Keratinocyte (primary cell): ENCODE data around the gene DNAJB6.

Source experiments
- CTCF ChIP-seq, 3 experiments: IDR thresholded peaks in 1 of 3; conservative IDR thresholded peaks in 1 of 3; optimal IDR thresholded peaks in 1 of 3; 2 replicates in 2 of 3; 3 replicates in 1 of 3; pipeline versions ENCODE3 to v1.5.1; 2011; ENCODE audit warnings: low read length in 3 of 3, mild to moderate bottlenecking in 3 of 3, moderate library complexity in 2 of 3, control low read depth in 1 of 3, inconsistent platforms in 1 of 3; ENCODE audit not compliant: insufficient read depth in 2 of 3; ENCODE audit errors: extremely low read depth in 1 of 3
- EZH2 ChIP-seq: IDR thresholded peaks from one replicate; pipeline ENCODE4 v1.6.1; 2012; ENCODE audit warnings: inconsistent platforms, mild to moderate bottlenecking, low read length, moderate library complexity

GRCh38 chr7:157408258-157409101 lies 71.7 kb downstream of the DNAJB6 start:
- no peak for TF ChIP-seq EZH2
- no peak for TF ChIP-seq CTCF (optimal IDR thresholded peaks at IDR 0.05 in 1 of 3, IDR thresholded peaks at IDR 0.05 in 1 of 3, conservative IDR thresholded peaks at IDR 0.05 in 1 of 3; ENCODE audit: extremely low read depth in 1 of 3, insufficient read depth in 2 of 3, low read length in 3 of 3)
